ENCODE measurements around the gene KRTAP20-2. TPM values are rescaled to one million over a fixed set of nuclear protein-coding genes. Genes with fewer than 3 reads are reported as not detected.

Gene KRTAP20-2
- total and polyA plus RNA-seq, 2 donors (not counting 1 experiment from before 2014, with no cell fraction given), result not detected

DNA sequence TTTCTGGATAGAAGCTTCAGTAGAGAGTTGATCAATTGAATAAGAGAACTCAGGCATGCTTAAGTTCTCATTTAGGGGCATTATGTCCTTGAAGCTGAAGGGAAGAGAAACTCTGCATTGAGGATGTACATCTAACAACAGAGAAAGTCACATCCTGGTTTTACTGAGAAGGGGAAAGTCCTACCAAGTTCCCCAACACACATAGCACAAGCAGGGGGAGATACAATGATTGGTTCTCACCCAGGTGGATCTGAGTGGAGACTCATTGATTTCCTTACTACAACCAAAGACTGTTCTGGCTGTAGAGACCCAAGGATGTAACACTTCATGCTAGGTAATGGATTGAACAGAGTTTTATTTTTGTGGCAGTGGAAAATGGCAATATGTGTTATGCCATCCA, 19.8 kb upstream of the KRTAP20-2 start:
- H3K9me3 ChIP-seq (ENCODE audit: control extremely low read depth in 1 of 3, control insufficient read depth in 2 of 3, insufficient read depth in 1 of 3, low read length in 2 of 3), result peaks cover 0 to 3% (median 0%) of the 10 kb centered on the region in 3 donors
- H3K27me3 ChIP-seq (replicated peaks in 1 of 4; ENCODE audit: control extremely low read depth in 1 of 4, control insufficient read depth in 3 of 4, insufficient read depth in 4 of 4, low read length in 3 of 4), result no peaks in the 10 kb centered on the region
- no peak overlapping the region for H2AFZ ChIP-seq (ENCODE audit: insufficient read depth, low read depth, low read length, poor library complexity, severe bottlenecking)
- H3K9ac ChIP-seq (ENCODE audit: low read length), result no peak overlapping the region
- intact Hi-C loops (cut with micrococcal nuclease), result no loop called here
- no peaks in the 10 kb centered on the region for H3K4me1 ChIP-seq (ENCODE audit: control insufficient read depth in 2 of 2, insufficient read depth in 2 of 2, low read length in 2 of 2)
- no peaks in the 10 kb centered on the region for H3K36me3 ChIP-seq (replicated peaks in 1 of 2; ENCODE audit: control extremely low read depth in 1 of 2, control insufficient read depth in 1 of 2, extremely low read depth in 1 of 2, insufficient read depth in 2 of 2, low read length in 1 of 2)
- no peaks in the 10 kb centered on the region for H3K79me2 ChIP-seq (ENCODE audit: control insufficient read depth, insufficient read depth, low read length)
- DNase-seq, result no peak
- H3K9me3 Mint-ChIP-seq (ENCODE audit: insufficient read depth), result peaks cover 9% of the 10 kb centered on the region
- no peak overlapping the region for H3K27ac ChIP-seq (ENCODE audit: low read length in 2 of 2)
- H4K20me1 ChIP-seq (ENCODE audit: control insufficient read depth, insufficient read depth, low read length, poor library complexity, severe bottlenecking), result no peaks in the 10 kb centered on the region
- no peaks in the 10 kb centered on the region for H3K27me3 Mint-ChIP-seq
- H3K27ac Mint-ChIP-seq, result no peak overlapping the region
- no peak overlapping the region for H3K4me2 ChIP-seq (replicated peaks; ENCODE audit: low read depth, low read length, poor library complexity, severe bottlenecking)
- no peak overlapping the region for H3K4me3 ChIP-seq (ENCODE audit: control extremely low read depth in 1 of 5, extremely low read depth in 1 of 5, insufficient read depth in 1 of 5, low read depth in 2 of 5, low read length in 4 of 5)
- no peak for ATAC-seq (ENCODE audit: low read depth)
- TF ChIP-seq, protein P1, sequence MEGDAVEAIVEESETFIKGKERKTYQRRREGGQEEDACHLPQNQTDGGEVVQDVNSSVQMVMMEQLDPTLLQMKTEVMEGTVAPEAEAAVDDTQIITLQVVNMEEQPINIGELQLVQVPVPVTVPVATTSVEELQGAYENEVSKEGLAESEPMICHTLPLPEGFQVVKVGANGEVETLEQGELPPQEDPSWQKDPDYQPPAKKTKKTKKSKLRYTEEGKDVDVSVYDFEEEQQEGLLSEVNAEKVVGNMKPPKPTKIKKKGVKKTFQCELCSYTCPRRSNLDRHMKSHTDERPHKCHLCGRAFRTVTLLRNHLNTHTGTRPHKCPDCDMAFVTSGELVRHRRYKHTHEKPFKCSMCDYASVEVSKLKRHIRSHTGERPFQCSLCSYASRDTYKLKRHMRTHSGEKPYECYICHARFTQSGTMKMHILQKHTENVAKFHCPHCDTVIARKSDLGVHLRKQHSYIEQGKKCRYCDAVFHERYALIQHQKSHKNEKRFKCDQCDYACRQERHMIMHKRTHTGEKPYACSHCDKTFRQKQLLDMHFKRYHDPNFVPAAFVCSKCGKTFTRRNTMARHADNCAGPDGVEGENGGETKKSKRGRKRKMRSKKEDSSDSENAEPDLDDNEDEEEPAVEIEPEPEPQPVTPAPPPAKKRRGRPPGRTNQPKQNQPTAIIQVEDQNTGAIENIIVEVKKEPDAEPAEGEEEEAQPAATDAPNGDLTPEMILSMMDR (IDR thresholded peaks at IDR 0.05), result no peak
- TF ChIP-seq EZH2 (IDR thresholded peaks at IDR 0.05; ENCODE audit: borderline replicate concordance, insufficient read depth, low read depth, low read length, poor library complexity, severe bottlenecking), result no peak
- CTCF ChIA-PET, result no interaction called here
- POLR2A ChIA-PET, result no interaction called here
- no peaks in the 10 kb centered on the region for H3K4me1 Mint-ChIP-seq
- H3K4me3 Mint-ChIP-seq, result no peak overlapping the region

DNA sequence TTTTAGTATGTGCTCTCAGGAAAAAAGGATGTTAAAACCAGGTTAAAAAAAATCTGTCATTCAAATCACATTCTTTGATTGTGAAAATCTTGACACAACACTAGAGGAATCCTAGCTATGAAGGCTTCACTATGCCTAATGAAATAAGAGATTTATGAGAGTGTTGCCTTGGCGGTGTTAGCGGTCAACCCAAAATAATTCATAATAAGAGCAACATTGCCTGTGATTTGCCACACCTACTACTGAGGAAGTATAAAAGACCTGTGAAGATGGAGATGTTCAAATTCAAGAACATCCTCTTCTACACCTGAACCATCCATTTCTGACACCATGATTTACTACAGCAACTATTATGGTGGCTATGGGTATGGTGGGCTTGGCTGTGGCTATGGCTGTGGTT, 18.9 kb upstream of the KRTAP20-2 start, which contains the start of gene KRTAP20-1:
Gene KRTAP20-1, plus strand, starts transcription at position 301 of the 400 bp plus-strand sequence. Its CDS starts 30 bp downstream, at position 331.
- Histone ChIP-seq H2AFZ (ENCODE audit: insufficient read depth, low read depth, low read length, poor library complexity, severe bottlenecking) (no peak within 1 kb of the TSS), H3K4me2 (replicated peaks; ENCODE audit: low read depth, low read length, poor library complexity, severe bottlenecking) (no peak within 1 kb of the TSS), H3K79me2 (ENCODE audit: control insufficient read depth, insufficient read depth, low read length) (no peaks in the 10 kb centered on the region), H3K9ac (ENCODE audit: low read length) (no peak within 1 kb of the TSS), H3K36me3 (replicated peaks in 1 of 2; ENCODE audit: control extremely low read depth in 1 of 2, control insufficient read depth in 1 of 2, extremely low read depth in 1 of 2, insufficient read depth in 2 of 2, low read length in 1 of 2) (no peaks in the 10 kb centered on the region), H3K4me3 (ENCODE audit: control extremely low read depth in 1 of 5, extremely low read depth in 1 of 5, insufficient read depth in 1 of 5, low read depth in 2 of 5, low read length in 4 of 5) (no peak within 1 kb of the TSS), H3K27me3 (replicated peaks in 1 of 4; ENCODE audit: control extremely low read depth in 1 of 4, control insufficient read depth in 3 of 4, insufficient read depth in 4 of 4, low read length in 3 of 4) (no peaks in the 10 kb centered on the region), H3K9me3 (ENCODE audit: control extremely low read depth in 1 of 3, control insufficient read depth in 2 of 3, insufficient read depth in 1 of 3, low read length in 2 of 3) (peaks cover 0 to 5% (median 0%) of the 10 kb centered on the region in 3 donors), H3K4me1 (ENCODE audit: control insufficient read depth in 2 of 2, insufficient read depth in 2 of 2, low read length in 2 of 2) (no peaks in the 10 kb centered on the region), H4K20me1 (ENCODE audit: control insufficient read depth, insufficient read depth, low read length, poor library complexity, severe bottlenecking) (no peaks in the 10 kb centered on the region), H3K27ac (ENCODE audit: low read length in 2 of 2) (no peak within 1 kb of the TSS)
- DNase-seq, result no peak
- Mint-ChIP-seq H3K27ac (no peak within 1 kb of the TSS), H3K9me3 (ENCODE audit: insufficient read depth) (peaks cover under 1% of the 10 kb centered on the region), H3K4me1 (no peaks in the 10 kb centered on the region), H3K27me3 (no peaks in the 10 kb centered on the region), H3K4me3 (no peak within 1 kb of the TSS)
- POLR2A ChIA-PET, result no interaction called here
- intact Hi-C loops (cut with micrococcal nuclease), result no loop called here
- ATAC-seq (ENCODE audit: low read depth), result no peak
- TF ChIP-seq EZH2 (IDR thresholded peaks at IDR 0.05; ENCODE audit: borderline replicate concordance, insufficient read depth, low read depth, low read length, poor library complexity, severe bottlenecking), result no peak
- TF ChIP-seq, protein P1 (IDR thresholded peaks at IDR 0.05), result no peak
- no CpG with 5 or more reads among the region's 2 CpGs for WGBS (ENCODE audit: insufficient coverage)
- CTCF ChIA-PET, result no interaction called here
